SK-N-SH (cell line): ENCODE data around the gene OR10G2.

ENCODE experiments used
- JUND ChIP-seq: IDR thresholded peaks from 2 replicates; pipeline ENCODE4 v1.4.0; 2012
- RCOR1 ChIP-seq: fragments of 150-350 bp; IDR thresholded peaks from 2 replicates; pipeline ENCODE4 v1.6.1; 2017; ENCODE audit warnings: antibody characterized with exemption, low read length
- SIN3A ChIP-seq: IDR thresholded peaks from 2 replicates; pipeline ENCODE4 v1.6.1; 2012; ENCODE audit warnings: low read depth, mild to moderate bottlenecking, low read length, moderate library complexity, borderline replicate concordance
- TF ChIP-seq, protein P1 (sequence below): fragments of 200-600 bp; sonication (generic); IDR thresholded peaks from 2 replicates; pipeline ENCODE4 v1.6.1; 2017; ENCODE audit warnings: antibody characterized with exemption, mild to moderate bottlenecking, moderate library complexity

DNA sequence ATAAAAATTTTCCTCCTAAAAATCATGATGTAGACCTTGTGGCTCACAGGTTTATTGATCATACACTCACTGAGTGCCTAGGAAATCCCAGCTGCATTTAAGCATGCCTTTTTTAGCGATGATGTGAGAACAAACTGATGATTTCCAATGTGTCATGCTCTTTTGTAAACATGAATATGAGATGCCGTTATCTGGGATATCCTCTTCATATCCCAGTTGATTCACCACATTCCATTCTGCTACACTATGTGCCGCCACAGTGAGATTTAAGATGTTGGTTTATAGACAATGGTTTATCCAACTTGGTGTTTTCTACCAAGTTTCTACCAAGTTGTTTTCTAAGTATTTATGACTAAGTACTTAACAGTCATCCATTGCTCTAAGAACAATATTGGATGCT, 33.6 kb upstream of the OR10G2 start:
- TF ChIP-seq, protein P1, sequence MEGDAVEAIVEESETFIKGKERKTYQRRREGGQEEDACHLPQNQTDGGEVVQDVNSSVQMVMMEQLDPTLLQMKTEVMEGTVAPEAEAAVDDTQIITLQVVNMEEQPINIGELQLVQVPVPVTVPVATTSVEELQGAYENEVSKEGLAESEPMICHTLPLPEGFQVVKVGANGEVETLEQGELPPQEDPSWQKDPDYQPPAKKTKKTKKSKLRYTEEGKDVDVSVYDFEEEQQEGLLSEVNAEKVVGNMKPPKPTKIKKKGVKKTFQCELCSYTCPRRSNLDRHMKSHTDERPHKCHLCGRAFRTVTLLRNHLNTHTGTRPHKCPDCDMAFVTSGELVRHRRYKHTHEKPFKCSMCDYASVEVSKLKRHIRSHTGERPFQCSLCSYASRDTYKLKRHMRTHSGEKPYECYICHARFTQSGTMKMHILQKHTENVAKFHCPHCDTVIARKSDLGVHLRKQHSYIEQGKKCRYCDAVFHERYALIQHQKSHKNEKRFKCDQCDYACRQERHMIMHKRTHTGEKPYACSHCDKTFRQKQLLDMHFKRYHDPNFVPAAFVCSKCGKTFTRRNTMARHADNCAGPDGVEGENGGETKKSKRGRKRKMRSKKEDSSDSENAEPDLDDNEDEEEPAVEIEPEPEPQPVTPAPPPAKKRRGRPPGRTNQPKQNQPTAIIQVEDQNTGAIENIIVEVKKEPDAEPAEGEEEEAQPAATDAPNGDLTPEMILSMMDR: no peak
- TF ChIP-seq JUND: no peak
- no peak for TF ChIP-seq SIN3A
- no peak for TF ChIP-seq RCOR1
